Peyer's patch (tissue), 4 donors: ENCODE results near the gene FRMD1.

Experiments
- CTCF ChIP-seq, 6 experiments: fragments of 450-650 bp in 4 of 6; fragments of 200-600 bp in 2 of 6; sonication (generic) in 1 of 6; IDR thresholded peaks; one replicate each; pipeline ENCODE4 v1.5.1; 2017 to 2019; ENCODE audit warnings: antibody characterized with exemption in 6 of 6, mild to moderate bottlenecking in 3 of 6, moderate library complexity in 1 of 6
- POLR2A ChIP-seq, 2 donors: fragments of 450-650 bp; IDR thresholded peaks; one replicate each; pipeline ENCODE4 v1.5.1; 2017; ENCODE audit warnings: antibody characterized with exemption in 2 of 2, mild to moderate bottlenecking in 2 of 2, moderate library complexity in 2 of 2

- TF ChIP-seq CTCF (IDR thresholded peaks at IDR 0.05): no peak
- no peak for TF ChIP-seq POLR2A (IDR thresholded peaks at IDR 0.05)
Observed at GRCh38 chr6:168101590-168102314, 22.7 kb upstream of the FRMD1 start.
